Activated CD8-positive, alpha-beta T cell treated with anti-CD3 and anti-CD28 coated beads, Interleukin-2, amount 10 ng/mL, durations not matched to agents 7 days and 5 days (primary cell): ENCODE results near the gene TRAF5. TPM values are rescaled to one million over a fixed set of nuclear protein-coding genes. Genes with fewer than 3 reads are reported as not detected.
"Not testable (repeated sequence)": the region's sequence is repeated elsewhere in the genome, so short reads cannot be mapped to it uniquely, and the experiment has no call there.

Experiments
- ATAC-seq: fragments of 150-1000 bp; cut with Tn5 transposase; one replicate; pipeline ENCODE4 v1.10.0; 2021; ENCODE audit warnings: moderate library complexity
- CTCF ChIA-PET: fragments of 350-600 bp; sonication (Branson Sonifier 250); formaldehyde crosslinking; loops from one replicate; lab custom pipeline; 2021; ENCODE audit warnings: antibody characterized with exemption; lab: Charles Lee
- POLR2A ChIA-PET: fragments of 350-600 bp; sonication (Branson Sonifier 250); formaldehyde crosslinking; loops from one replicate; lab custom pipeline; 2021; ENCODE audit warnings: antibody characterized with exemption; lab: Charles Lee
- DNase-seq: peaks from one replicate; pipeline ENCODE4 v3.0.0-alpha.2; 2020
- H3K27ac Mint-ChIP-seq: one replicate; pipeline ENCODE4 v1.8.0; 2021; ENCODE audit warnings: mild to moderate bottlenecking, mixed read lengths
- H3K27me3 Mint-ChIP-seq: one replicate; pipeline ENCODE4 v1.8.0; 2021; ENCODE audit warnings: low read depth, mixed read lengths
- H3K36me3 Mint-ChIP-seq: one replicate; pipeline ENCODE4 v1.8.0; 2021; ENCODE audit warnings: low read depth, mixed read lengths
- H3K4me1 Mint-ChIP-seq: one replicate; pipeline ENCODE4 v1.8.0; 2021; ENCODE audit warnings: low read depth, mixed read lengths
- H3K4me3 Mint-ChIP-seq: one replicate; pipeline ENCODE4 v1.8.0; 2021; ENCODE audit warnings: mild to moderate bottlenecking, mixed read lengths
- H3K9me3 Mint-ChIP-seq: one replicate; pipeline ENCODE4 v1.8.0; 2022; ENCODE audit warnings: mixed read lengths; ENCODE audit not compliant: insufficient read depth
- total RNA-seq, 2 experiments: library from RNA; stranded (reverse); gene quantifications; one replicate each; pipeline ENCODE4 v1.2.3, GENCODE V29; 2021

The TRAF5 gene
- total RNA-seq, 2 experiments from 2014 or later = 61.1 to 64.4 TPM

- Mint-ChIP-seq H3K36me3 (peaks cover 37% of the 10 kb centered on the region), H3K4me1 (peaks cover 13% of the 10 kb centered on the region), H3K9me3 (peaks cover 13% of the 10 kb centered on the region)
- ATAC-seq, H3K27ac Mint-ChIP-seq, POLR2A ChIA-PET, DNase-seq, CTCF ChIA-PET, H3K4me3 Mint-ChIP-seq, H3K27me3 Mint-ChIP-seq: not testable (repeated sequence)
Observed at GRCh38 chr1:211406086-211406485, 79.5 kb downstream of the TRAF5 start.

GRCh38 chr1:211407749-211408148 lies 81.1 kb downstream of the TRAF5 start:
- CTCF ChIA-PET, H3K4me3 Mint-ChIP-seq, H3K27me3 Mint-ChIP-seq, H3K27ac Mint-ChIP-seq, ATAC-seq: not testable (repeated sequence)
- DNase-seq = peak; percentile 26
- Mint-ChIP-seq H3K36me3 (peaks cover 37% of the 10 kb centered on the region), H3K9me3 (peaks cover 13% of the 10 kb centered on the region), H3K4me1 (peaks cover 13% of the 10 kb centered on the region)
- POLR2A ChIA-PET = interaction anchor here (0.6 kb wide), 1 partner anchor 70 kb away, joined by 3 read pairs; no protein-coding TSS in a partner anchor

- CTCF ChIA-PET = no interaction called here
- ATAC-seq (no peak), DNase-seq (no peak)
- Mint-ChIP-seq H3K36me3 (peaks cover 28% of the 10 kb centered on the region), H3K27me3 (no peaks in the 10 kb centered on the region), H3K27ac (no peak overlapping the region), H3K4me3 (no peak overlapping the region), H3K4me1 (peaks cover 16% of the 10 kb centered on the region), H3K9me3 (peaks cover 10% of the 10 kb centered on the region)
- POLR2A ChIA-PET = no interaction called here
Observed at GRCh38 chr1:211411639-211412038, 85.0 kb downstream of the TRAF5 start.

GRCh38 chr1:211415700-211416099 lies 89.1 kb downstream of the TRAF5 start:
- no peaks in the 10 kb centered on the region for H3K9me3 Mint-ChIP-seq
- CTCF ChIA-PET = interaction anchor here (0.7 to 2.2 kb wide), 8 partner anchors 33 to 98 kb away, joined by 3 to 9 read pairs (median 4); no protein-coding TSS in a partner anchor
- peak overlapping the region; percentile 37 for H3K4me3 Mint-ChIP-seq
- POLR2A ChIA-PET = interaction anchor here (0.5 to 1.6 kb wide), 3 partner anchors 32 to 620 kb away, joined by 3 read pairs; no protein-coding TSS in a partner anchor
- H3K4me1 Mint-ChIP-seq = peaks cover 23% of the 10 kb centered on the region
- no peaks in the 10 kb centered on the region for H3K27me3 Mint-ChIP-seq
- DNase-seq (no peak), ATAC-seq (no peak)
- H3K36me3 Mint-ChIP-seq = peaks cover 4% of the 10 kb centered on the region
- peak overlapping the region; percentile 9 for H3K27ac Mint-ChIP-seq

GRCh38 chr1:211416246-211416627 lies 89.6 kb downstream of the TRAF5 start:
- Mint-ChIP-seq H3K4me1 (peaks cover 23% of the 10 kb centered on the region), H3K27ac (peak overlapping the region; percentile 9), H3K4me3 (peak overlapping the region; percentile 37)
- ChIA-PET POLR2A (interaction anchor here (1.1 to 1.6 kb wide), 2 partner anchors 33 to 88 kb away, joined by 3 read pairs; no protein-coding TSS in a partner anchor), CTCF (interaction anchor here (0.7 to 2.2 kb wide), 9 partner anchors 34 to 98 kb away, joined by 3 to 9 read pairs (median 4); no protein-coding TSS in a partner anchor)
- DNase-seq (peak; percentile 32), ATAC-seq (peak; percentile 84)
- not testable (repeated sequence) for H3K27me3 Mint-ChIP-seq, H3K36me3 Mint-ChIP-seq, H3K9me3 Mint-ChIP-seq

- Mint-ChIP-seq H3K4me1 (peaks cover 23% of the 10 kb centered on the region), H3K27ac (peak overlapping the region; percentile 50), H3K4me3 (peak overlapping the region; percentile 51)
- ATAC-seq (peak; percentile 86), DNase-seq (peak; percentile 50)
- not testable (repeated sequence) for H3K9me3 Mint-ChIP-seq, H3K36me3 Mint-ChIP-seq, H3K27me3 Mint-ChIP-seq
- ChIA-PET POLR2A (interaction anchor here (1.6 kb wide), 1 partner anchor 33 kb away, joined by 3 read pairs; no protein-coding TSS in a partner anchor), CTCF (interaction anchor here (0.9 to 2.2 kb wide), 7 partner anchors 34 to 97 kb away, joined by 3 to 9 read pairs (median 4); no protein-coding TSS in a partner anchor)
Observed at GRCh38 chr1:211416628-211417323, 90.1 kb downstream of the TRAF5 start.

GRCh38 chr1:211420389-211420788 lies 93.8 kb downstream of the TRAF5 start:
- ChIA-PET POLR2A (no interaction called here), CTCF (no interaction called here)
- DNase-seq = peak; percentile 26
- H3K4me1 Mint-ChIP-seq = peaks cover 23% of the 10 kb centered on the region
- no peaks in the 10 kb centered on the region for H3K36me3 Mint-ChIP-seq
- no peak overlapping the region for H3K27ac Mint-ChIP-seq
- ATAC-seq = no peak
- H3K27me3 Mint-ChIP-seq = no peaks in the 10 kb centered on the region
- no peaks in the 10 kb centered on the region for H3K9me3 Mint-ChIP-seq
- H3K4me3 Mint-ChIP-seq = no peak overlapping the region

- no peak for DNase-seq
- no peak overlapping the region for H3K27ac Mint-ChIP-seq
- H3K4me1 Mint-ChIP-seq = peaks cover 20% of the 10 kb centered on the region
- H3K4me3 Mint-ChIP-seq = no peak overlapping the region
- CTCF ChIA-PET = no interaction called here
- no peaks in the 10 kb centered on the region for H3K36me3 Mint-ChIP-seq
- ATAC-seq = no peak
- no peaks in the 10 kb centered on the region for H3K27me3 Mint-ChIP-seq
- no peaks in the 10 kb centered on the region for H3K9me3 Mint-ChIP-seq
- POLR2A ChIA-PET = no interaction called here
Observed at GRCh38 chr1:211420845-211421454, 94.3 kb downstream of the TRAF5 start.

GRCh38 chr1:211424018-211424417 lies 97.4 kb downstream of the TRAF5 start:
- DNase-seq (no peak), ATAC-seq (no peak)
- H3K27me3 Mint-ChIP-seq = no peaks in the 10 kb centered on the region
- H3K36me3 Mint-ChIP-seq = no peaks in the 10 kb centered on the region
- H3K4me3 Mint-ChIP-seq = no peak overlapping the region
- ChIA-PET POLR2A (no interaction called here), CTCF (no interaction called here)
- H3K9me3 Mint-ChIP-seq = no peaks in the 10 kb centered on the region
- H3K4me1 Mint-ChIP-seq = peaks cover 9% of the 10 kb centered on the region
- H3K27ac Mint-ChIP-seq = no peak overlapping the region

Other genes starting within 250 kb of the TRAF5 start
- gene KCNH1, start 192.7 kb upstream of the TRAF5 start, total RNA-seq = not detected
- 10 to 100 TPM; 47.2 to 50.6 TPM for gene RCOR3, start 67.5 kb upstream of the TRAF5 start, total RNA-seq
- not detected for gene RD3, start 165.3 kb downstream of the TRAF5 start, total RNA-seq